ENCODE measurements around the gene KDM1B. TPM values are rescaled to one million over a fixed set of nuclear protein-coding genes. Genes with fewer than 3 reads are reported as not detected.
A peak's percentile ranks its signal among the peaks of the same experiment; 100 is the strongest.

The KDM1B gene
- total and polyA plus RNA-seq, 9 of the 15 experiments (the other 6 are each of a cell fraction or from before 2014, with no cell fraction given), result 1.4 to 58.9 (median 36.3) TPM

DNA sequence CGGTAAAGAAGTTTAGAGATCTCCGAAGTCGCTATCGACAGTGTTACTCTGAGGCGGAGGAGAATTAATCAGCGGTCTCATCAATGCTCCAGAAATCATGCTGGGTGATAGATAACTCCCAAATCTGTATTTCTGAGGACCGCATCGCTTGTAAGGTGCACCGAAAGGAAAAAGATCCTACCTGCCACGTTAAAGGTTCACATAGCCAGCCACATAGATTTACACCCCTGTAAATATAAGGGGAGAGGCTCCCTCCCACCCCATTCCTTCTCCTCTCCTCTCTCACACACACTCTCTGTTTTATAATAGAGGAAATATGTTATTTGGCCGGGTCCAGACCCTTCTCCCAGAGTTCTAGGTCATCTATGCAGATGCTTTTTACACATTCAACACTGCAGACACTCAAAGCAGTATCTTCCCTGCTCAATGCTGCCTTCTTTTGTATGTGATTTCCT, 109.7 kb downstream of the KDM1B start:
- Histone ChIP-seq H3K4me1 (replicated peaks in 1 of 2; ENCODE audit: control insufficient read depth in 2 of 2, insufficient read depth in 2 of 2, low read length in 2 of 2) (peaks cover 21 to 39% of the 10 kb centered on the region in 2 experiments), H3K36me3 (ENCODE audit: control insufficient read depth, insufficient read depth, low read length) (peaks cover 31% of the 10 kb centered on the region), H4K20me1 (replicated peaks; ENCODE audit: control insufficient read depth, insufficient read depth, low read length) (peaks cover 29% of the 10 kb centered on the region), H3K79me2 (ENCODE audit: control insufficient read depth, insufficient read depth, low read length) (peaks cover 48% of the 10 kb centered on the region), H3K27ac (ENCODE audit: extremely low read depth, low read depth, low read length) (peak overlapping the region; percentile 97), H3K4me3 (peak overlapping the region; percentile 92), H3K4me2 (ENCODE audit: insufficient read depth, low read length) (peak overlapping the region; percentile 81), H3K27me3 (ENCODE audit: control insufficient read depth in 2 of 2, insufficient read depth in 2 of 2, low read length in 2 of 2) (no peaks in the 10 kb centered on the region), H2AFZ (ENCODE audit: low read depth, low read length) (peak overlapping the region; percentile 96), H3K9ac (ENCODE audit: insufficient read depth in 1 of 2, low read depth in 2 of 2, low read length in 2 of 2) (peak overlapping the region; percentile 79 to 99), H3K9me3 (replicated peaks; ENCODE audit: control insufficient read depth, insufficient read depth, low read depth, low read length) (peaks cover 6% of the 10 kb centered on the region), H3K9me1 (ENCODE audit: control insufficient read depth, insufficient read depth, low read length) (no peaks in the 10 kb centered on the region)
- TSS peak; percentile 90 for BruUV-seq (replicated peaks)
- POLR2A ChIA-PET, result interaction anchor here (0.8 to 2.3 kb wide), 6 partner anchors 10 to 673 kb away, joined by 3 to 14 read pairs (median 4); no protein-coding TSS in a partner anchor
- in situ Hi-C loops (cut with MboI) (no loop called here), intact Hi-C loops (cut with micrococcal nuclease) (loop anchor here (1.0 to 5.0 kb wide), 3 partner anchors 108 to 558 kb away; partner anchors contain the start of genes KDM1B, NUP153 and TPMT)
- DNase-seq (ENCODE audit: extremely low read depth in 1 of 4, low spot score in 3 of 4) (no peak), FAIRE-seq (no peak), ATAC-seq (no peak; the same call in 1 of the 3 replicates)
- CTCF ChIA-PET (ENCODE audit: low intra/inter-chr PET ratio), result interaction anchor here (0.9 kb wide), 1 partner anchor 239 kb away, joined by 3 read pairs; no protein-coding TSS in a partner anchor
- under 1% methylated on average over 11 of the region's 11 CpGs for WGBS (ENCODE audit: insufficient coverage, low coverage, missing lambda C conversion rate)
- TF ChIP-seq ETV1 (tag; conservative IDR thresholded peaks at IDR 0.05; ENCODE audit: low read depth), result no peak; the same call in 1 of the 2 replicates
- no peak for TF ChIP-seq TRIM25 (IDR thresholded peaks at IDR 0.05; ENCODE audit: borderline replicate concordance)
- TF ChIP-seq EP400 (IDR thresholded peaks at IDR 0.05), result peak; percentile 50
- TF ChIP-seq ZNF408 (CRISPR knock-in tag; IDR thresholded peaks at IDR 0.05; ENCODE audit: low read depth), result no peak
- peak; percentile 66 for TF ChIP-seq ZBTB40 (IDR thresholded peaks at IDR 0.05)
- TF ChIP-seq ZBTB40 (CRISPR knock-in tag; IDR thresholded peaks at IDR 0.05), result no peak
- peak; percentile 31; the same call in 1 of the 2 replicates for TF ChIP-seq ARID1B (IDR thresholded peaks at IDR 0.05)
- TF ChIP-seq, protein P1, sequence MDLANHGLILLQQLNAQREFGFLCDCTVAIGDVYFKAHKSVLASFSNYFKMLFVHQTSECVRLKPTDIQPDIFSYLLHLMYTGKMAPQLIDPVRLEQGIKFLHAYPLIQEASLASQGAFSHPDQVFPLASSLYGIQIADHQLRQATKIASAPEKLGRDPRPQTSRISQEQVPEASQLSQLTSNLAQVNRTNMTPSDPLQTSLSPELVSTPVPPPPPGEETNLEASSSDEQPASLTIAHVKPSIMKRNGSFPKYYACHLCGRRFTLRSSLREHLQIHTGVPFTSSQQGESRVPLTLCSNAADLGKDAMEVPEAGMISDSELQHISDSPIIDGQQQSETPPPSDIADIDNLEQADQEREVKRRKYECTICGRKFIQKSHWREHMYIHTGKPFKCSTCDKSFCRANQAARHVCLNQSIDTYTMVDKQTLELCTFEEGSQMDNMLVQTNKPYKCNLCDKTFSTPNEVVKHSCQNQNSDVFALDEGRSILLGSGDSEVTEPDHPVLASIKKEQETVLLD (IDR thresholded peaks at IDR 0.05), result peak; percentile 42
- TF ChIP-seq ELF4 (CRISPR knock-in tag; IDR thresholded peaks at IDR 0.05), result 0 out of 2 replicates have a peak, but pooled peaks have one; percentile 53
- peak; percentile 55; the same call in 1 of the 2 replicates for TF ChIP-seq MTA1 (IDR thresholded peaks at IDR 0.05; ENCODE audit: borderline replicate concordance)

All from K562 (cell line).